HCT116 (cell line): Measurements from ENCODE around the gene ZDHHC22. TPM values are rescaled to one million over a fixed set of nuclear protein-coding genes. Genes with fewer than 3 reads are reported as not detected.
A peak's percentile ranks its signal among the peaks of the same experiment; 100 is the strongest.

Experiments
- ATAC-seq: fragments of 200-7000 bp; cut with Tn5 transposase; 2 replicates; pipeline ENCODE4 v1.9.1; 2020; ENCODE audit warnings: mild to moderate bottlenecking, moderate library complexity
- BruUV-seq: library from RNA; stranded (reverse); fragments of 400-500 nt; replicated peaks from 2 replicates; lab custom pipeline; 2021; lab: Mats Ljungman, UMichigan
- CTCF ChIA-PET: fragments of 300-600 bp; sonication (Branson Sonifier 250); formaldehyde crosslinking; loops from one replicate; lab custom pipeline; 2021; ENCODE audit warnings: antibody characterized with exemption; lab: Charles Lee
- POLR2A ChIA-PET: fragments of 300-600, 350-600 bp; sonication (Branson Sonifier 250); formaldehyde crosslinking; loops from one replicate; lab custom pipeline; 2021; ENCODE audit warnings: antibody characterized with exemption; lab: Charles Lee
- RAD21 ChIA-PET, 2 experiments: fragments of 300-600 bp; sonication (Branson Sonifier 250); formaldehyde crosslinking; loops; one replicate each; lab custom pipeline; 2023; ENCODE audit warnings: low total read pairs in 2 of 2; ENCODE audit not compliant: uncharacterized antibody in 2 of 2, unreplicated experiment in 2 of 2, low non-redundant PET in 1 of 2; lab: Charles Lee
- DNase-seq: peaks from one replicate; pipeline ENCODE4 v3.0.0-alpha.2; 2010; ENCODE audit warnings: low read depth, low spot score
- H2AFZ ChIP-seq: fragments of 200-600 bp; shearing (Covaris generic), sonication (generic); 2 replicates; pipeline ENCODE4 v1.6.1; 2017; ENCODE audit warnings: low read depth, mixed run types, mixed read lengths, antibody characterized with exemption, low read length; ENCODE audit not compliant: poor library complexity, severe bottlenecking
- H3K27ac ChIP-seq: 2 replicates; pipeline ENCODE4 v1.5.1; 2012; ENCODE audit warnings: low read depth, low read length
- H3K27me3 ChIP-seq: fragments of 200-600 bp; sonication (generic); 2 replicates; pipeline ENCODE4 v1.6.1; 2016; ENCODE audit warnings: mixed run types, low read length, mixed read lengths; ENCODE audit not compliant: insufficient read depth
- H3K36me3 ChIP-seq, 2 experiments: fragments of 200-500 bp in 1 of 2; fragments of 200-600 bp in 1 of 2; sonication (Bioruptor generic) in 1 of 2; sonication (generic) in 1 of 2; 2 replicates each; pipeline versions ENCODE4 v1.5.1 to v1.6.1; 2014 to 2016; ENCODE audit warnings: low read length in 2 of 2, inconsistent platforms in 1 of 2, mixed read lengths in 1 of 2, mixed run types in 1 of 2; ENCODE audit not compliant: insufficient read depth in 2 of 2, control insufficient read depth in 1 of 2
- H3K4me1 ChIP-seq, 2 experiments: fragments of 200-600 bp in 1 of 2; sonication (generic) in 1 of 2; 2 replicates each; pipeline versions ENCODE4 v1.5.1 to v1.6.1; 2012 to 2017; ENCODE audit warnings: low read length in 2 of 2, inconsistent platforms in 1 of 2, mild to moderate bottlenecking in 1 of 2, mixed read lengths in 1 of 2, mixed run types in 1 of 2, moderate library complexity in 1 of 2; ENCODE audit not compliant: insufficient read depth in 2 of 2, control insufficient read depth in 1 of 2
- H3K4me2 ChIP-seq: fragments of 200-600 bp; sonication (generic); 2 replicates; pipeline ENCODE4 v1.6.1; 2017; ENCODE audit warnings: mixed run types, low read length, mixed read lengths
- H3K4me3 ChIP-seq, 2 experiments: fragments of 200-600 bp in 1 of 2; sonication (generic) in 1 of 2; replicated peaks in 1 of 2; 2 replicates each; pipeline ENCODE4 v1.5.1; 2011 to 2016; ENCODE audit warnings: low read length in 2 of 2, control low read depth in 1 of 2, low read depth in 1 of 2, mild to moderate bottlenecking in 1 of 2, mixed read lengths in 1 of 2, mixed run types in 1 of 2
- H3K79me2 ChIP-seq: fragments of 200-600 bp; sonication (generic); 2 replicates; pipeline ENCODE4 v1.6.1; 2017; ENCODE audit warnings: mild to moderate bottlenecking, mixed run types, low read length, moderate library complexity, mixed read lengths; ENCODE audit not compliant: insufficient read depth
- H3K9ac ChIP-seq: fragments of 200-600 bp; sonication (generic); 2 replicates; pipeline ENCODE4 v1.6.1; 2016; ENCODE audit warnings: low read length, mixed read lengths
- H3K9me2 ChIP-seq: fragments of 200-600 bp; sonication (generic), shearing (Covaris generic); 2 replicates; pipeline ENCODE4 v1.6.1; 2017; ENCODE audit warnings: mixed run types, mild to moderate bottlenecking, moderate library complexity; ENCODE audit not compliant: insufficient read depth
- H3K9me3 ChIP-seq, 2 experiments: fragments of 200-500 bp in 1 of 2; fragments of 200-600 bp in 1 of 2; sonication (Bioruptor generic) in 1 of 2; sonication (generic) in 1 of 2; 2 replicates each; pipeline ENCODE4 v1.6.1; 2014 to 2017; ENCODE audit warnings: low read length in 2 of 2, mixed read lengths in 2 of 2, inconsistent platforms in 1 of 2, low read depth in 1 of 2, mild to moderate bottlenecking in 1 of 2, mixed run types in 1 of 2, moderate library complexity in 1 of 2; ENCODE audit not compliant: control insufficient read depth in 1 of 2, insufficient read depth in 1 of 2
- H4K20me1 ChIP-seq: fragments of 200-600 bp; sonication (generic), shearing (Covaris generic); 2 replicates; pipeline ENCODE4 v1.6.1; 2017; ENCODE audit warnings: mixed run types, mild to moderate bottlenecking, moderate library complexity; ENCODE audit not compliant: insufficient read depth
- CBX3 ChIP-seq: IDR thresholded peaks from 2 replicates; pipeline ENCODE4 v1.6.1; 2012; ENCODE audit warnings: low read depth
- CEBPB ChIP-seq: IDR thresholded peaks from 2 replicates; pipeline ENCODE4 v1.6.1; 2012; ENCODE audit warnings: low read depth
- CTCF ChIP-seq, 3 experiments: fragments of 200-600 bp in 1 of 3; sonication (generic) in 1 of 3; IDR thresholded peaks in 2 of 3; conservative IDR thresholded peaks in 1 of 3; 2 replicates each; pipeline ENCODE4 v1.5.1; 2012 to 2017; ENCODE audit warnings: low read depth in 2 of 3, low read length in 2 of 3, antibody characterized with exemption in 1 of 3, borderline replicate concordance in 1 of 3, control low read depth in 1 of 3, mild to moderate bottlenecking in 1 of 3, mixed read lengths in 1 of 3, mixed run types in 1 of 3, moderate library complexity in 1 of 3; ENCODE audit not compliant: insufficient read depth in 1 of 3
- EGR1 ChIP-seq: IDR thresholded peaks from 2 replicates; pipeline ENCODE4 v1.6.1; 2012; ENCODE audit warnings: low read depth
- ELF1 ChIP-seq: IDR thresholded peaks from 2 replicates; pipeline ENCODE4 v1.6.1; 2012; ENCODE audit warnings: low read depth, borderline replicate concordance
- EZH2 ChIP-seq: fragments of 200-600 bp; sonication (generic); IDR thresholded peaks from 2 replicates; pipeline ENCODE4 v1.6.1; 2017; ENCODE audit warnings: antibody characterized with exemption, mixed run types
- FOSL1 ChIP-seq: IDR thresholded peaks from 2 replicates; pipeline ENCODE4 v1.6.1; 2012; ENCODE audit warnings: low read depth
- JUND ChIP-seq: IDR thresholded peaks from 2 replicates; pipeline ENCODE4 v1.6.1; 2012
- MAX ChIP-seq: IDR thresholded peaks from 2 replicates; pipeline ENCODE4 v1.6.1; 2012
- POLR2A ChIP-seq: IDR thresholded peaks from 2 replicates; pipeline ENCODE4 v1.7.0; 2011; ENCODE audit warnings: borderline replicate concordance; ENCODE audit not compliant: insufficient read depth, insufficient read length; ENCODE audit errors: extremely low read depth
- POLR2AphosphoS5 ChIP-seq: IDR thresholded peaks from 2 replicates; pipeline ENCODE4 v1.6.1; 2011; ENCODE audit warnings: mild to moderate bottlenecking, low read depth, low read length, moderate library complexity
- RAD21 ChIP-seq: IDR thresholded peaks from 2 replicates; pipeline ENCODE4 v1.6.1; 2012; ENCODE audit warnings: low read depth, mild to moderate bottlenecking
- REST ChIP-seq: IDR thresholded peaks from 2 replicates; pipeline ENCODE4 v1.6.1; 2012; ENCODE audit warnings: low read depth
- SIN3A ChIP-seq: IDR thresholded peaks from 2 replicates; pipeline ENCODE4 v1.6.1; 2012; ENCODE audit warnings: low read depth
- SP1 ChIP-seq: IDR thresholded peaks from 2 replicates; pipeline ENCODE4 v1.6.1; 2012; ENCODE audit warnings: low read depth
- SRF ChIP-seq: IDR thresholded peaks from 2 replicates; pipeline ENCODE4 v1.6.1; 2012; ENCODE audit warnings: low read depth
- YY1 ChIP-seq: IDR thresholded peaks from 2 replicates; pipeline ENCODE4 v1.6.1; 2011; ENCODE audit warnings: low read length, low read depth, moderate library complexity, mild to moderate bottlenecking; ENCODE audit not compliant: insufficient replicate concordance; ENCODE audit errors: extremely low read depth
- ZNF274 ChIP-seq: fragments of 200-500 bp; sonication (Bioruptor generic); IDR thresholded peaks from 2 replicates; pipeline ENCODE4 v1.6.1; 2014; ENCODE audit warnings: mild to moderate bottlenecking, low read depth, low read length, inconsistent platforms
- intact Hi-C: fragments of 100-400 bp; cut with micrococcal nuclease; formaldehyde crosslinking; loops from 2 replicates; pipeline ENCODE4 v1.10.0; 2022
- total RNA-seq: library from RNA; stranded (reverse); gene quantifications from one replicate; pipeline ENCODE4 v1.2.1, GENCODE V29; 2021; ENCODE audit not compliant: unreplicated experiment

The ZDHHC22 gene
- total RNA-seq, 1 experiment from 2014 or later, result 0.10 TPM

- Histone ChIP-seq H3K4me3 (no peak overlapping the region), H3K27me3 (peaks cover 13% of the 10 kb centered on the region; the same call in 1 of the 2 replicates), H3K9me3 (no peaks in the 10 kb centered on the region), H3K79me2 (no peaks in the 10 kb centered on the region), H3K36me3 (no peaks in the 10 kb centered on the region), H3K9me2 (no peaks in the 10 kb centered on the region), H3K9ac (no peak overlapping the region), H4K20me1 (no peaks in the 10 kb centered on the region), H2AFZ (no peak overlapping the region), H3K27ac (no peak overlapping the region), H3K4me2 (peak overlapping the region; percentile 81), H3K4me1 (peaks cover 7 to 21% of the 10 kb centered on the region in 2 experiments; a peak in 3 of 4 replicates)
- no peak for DNase-seq
- ATAC-seq, result no peak
- ChIA-PET RAD21 (no interaction called here), CTCF (interaction anchor here (0.9 to 2.1 kb wide), 2 partner anchors 9 to 19 kb away, joined by 3 to 10 read pairs; no protein-coding TSS in a partner anchor), POLR2A (no interaction called here)
- BruUV-seq, result no TSS peak
- TF ChIP-seq CBX3 (no peak), FOSL1 (no peak), ELF1 (no peak), SP1 (no peak), YY1 (no peak), SIN3A (no peak), POLR2A (no peak), EZH2 (no peak), ZNF274 (no peak), CTCF (IDR thresholded peaks at IDR 0.05 in 2 of 3, conservative IDR thresholded peaks at IDR 0.05 in 1 of 3; ENCODE audit: borderline replicate concordance in 1 of 3, insufficient read depth in 1 of 3, low read depth in 2 of 3, low read length in 2 of 3) (no peak), MAX (no peak), POLR2AphosphoS5 (no peak), JUND (no peak), CEBPB (no peak), SRF (no peak), RAD21 (no peak), EGR1 (no peak), REST (no peak)
- intact Hi-C loops, result no loop called here
These were observed 612 bp upstream of the ZDHHC22 start for GRCh38 chr14:77142005-77142800.
